Activated CD8-positive, alpha-beta memory T cell treated with anti-CD3 and anti-CD28 coated beads, Interleukin-2, amount 10 ng/mL, durations not matched to agents 7 days and 5 days (primary cell): Measurements from ENCODE around the gene NLRC5. TPM values are rescaled to one million over a fixed set of nuclear protein-coding genes. Genes with fewer than 3 reads are reported as not detected.
"Not testable (repeated sequence)": the region's sequence is repeated elsewhere in the genome, so short reads cannot be mapped to it uniquely, and the experiment has no call there.

Experiments
- ATAC-seq: fragments of 150-1000 bp; cut with Tn5 transposase; one replicate; pipeline ENCODE4 v1.10.0; 2021; ENCODE audit warnings: moderate library complexity
- CTCF ChIA-PET: fragments of 350-600 bp; sonication (Branson Sonifier 250); formaldehyde crosslinking; loops from one replicate; lab custom pipeline; 2021; ENCODE audit warnings: antibody characterized with exemption; lab: Charles Lee
- DNase-seq: peaks from one replicate; pipeline ENCODE4 v3.0.0-alpha.2; 2020
- H3K27ac Mint-ChIP-seq: one replicate; pipeline ENCODE4 v1.8.0; 2021; ENCODE audit warnings: mild to moderate bottlenecking, mixed read lengths
- H3K27me3 Mint-ChIP-seq: one replicate; pipeline ENCODE4 v1.8.0; 2021; ENCODE audit warnings: mixed read lengths
- H3K36me3 Mint-ChIP-seq: one replicate; pipeline ENCODE4 v1.8.0; 2021; ENCODE audit warnings: mild to moderate bottlenecking, mixed read lengths
- H3K4me1 Mint-ChIP-seq: one replicate; pipeline ENCODE4 v1.8.0; 2021; ENCODE audit warnings: mixed read lengths
- H3K4me3 Mint-ChIP-seq: one replicate; pipeline ENCODE4 v1.8.0; 2021; ENCODE audit warnings: mild to moderate bottlenecking, moderate library complexity, mixed read lengths
- H3K9me3 Mint-ChIP-seq: one replicate; pipeline ENCODE4 v1.8.0; 2022; ENCODE audit warnings: low read depth, mixed read lengths
- total RNA-seq, 2 experiments: library from RNA; stranded (reverse); gene quantifications; one replicate each; pipeline ENCODE4 v1.2.3, GENCODE V29; 2021

The NLRC5 gene
- total RNA-seq, 2 experiments from 2014 or later: 156 to 287 TPM

GRCh38 chr16:57091200-57091974 is 102.0 kb downstream of the NLRC5 start:
- CTCF ChIA-PET: interaction anchor here (0.6 to 3.6 kb wide), 8 partner anchors 8 to 141 kb away, joined by 3 to 27 read pairs (median 9); no protein-coding TSS in a partner anchor
- DNase-seq (no peak), ATAC-seq (no peak)
- no peak overlapping the region for H3K27ac Mint-ChIP-seq
- H3K27me3 Mint-ChIP-seq: peaks cover 43% of the 10 kb centered on the region
- no peaks in the 10 kb centered on the region for H3K9me3 Mint-ChIP-seq
- peak overlapping the region; percentile 4 for H3K4me3 Mint-ChIP-seq
- H3K36me3 Mint-ChIP-seq: no peaks in the 10 kb centered on the region
- H3K4me1 Mint-ChIP-seq: peaks cover 10% of the 10 kb centered on the region

DNA sequence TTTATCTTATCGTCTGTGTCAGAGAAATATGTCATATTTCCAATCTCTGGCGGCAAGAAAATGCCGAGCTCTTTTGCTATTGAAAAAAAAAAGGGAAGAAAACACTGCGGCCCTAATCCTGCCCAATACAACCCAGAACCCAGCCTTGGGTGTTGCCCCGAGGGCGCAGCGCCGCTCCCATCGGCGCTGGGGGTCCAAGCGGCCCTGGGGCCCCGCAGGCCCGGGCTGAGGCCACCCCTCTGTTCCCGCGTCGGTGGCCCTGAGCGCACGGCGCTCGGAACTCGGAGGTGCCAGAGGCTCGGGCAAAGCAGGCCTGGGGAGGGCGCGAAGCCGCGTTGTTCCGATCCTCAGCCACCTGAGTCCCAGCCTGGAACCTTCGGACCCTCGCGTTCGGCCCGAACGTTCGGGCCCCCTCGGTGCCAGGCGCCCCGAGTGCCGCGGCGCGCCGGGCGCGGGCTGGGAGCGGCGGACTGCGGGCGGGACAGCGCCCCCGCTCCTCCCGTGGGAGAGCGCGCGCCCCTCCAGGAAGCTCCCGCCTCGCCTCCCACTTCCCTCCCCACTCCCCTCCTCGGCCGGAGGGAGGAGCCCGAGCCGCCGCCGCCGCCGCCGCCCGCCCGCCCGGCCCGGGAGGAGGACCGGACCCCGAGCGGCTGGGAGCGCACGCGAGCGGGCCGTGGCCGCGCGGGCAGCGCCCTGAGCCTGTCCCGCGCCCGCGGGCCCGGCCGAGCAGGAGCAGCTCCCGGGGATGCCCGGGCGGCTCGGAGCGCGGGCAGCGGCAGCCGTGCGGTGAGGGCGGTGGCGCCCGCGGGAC is 102.8 kb downstream of the NLRC5 start, which contains the start of gene CPNE2:
Gene CPNE2 (plus strand): TSS at position 609 of the 811 bp plus-strand sequence. CDS start 18,160 bp downstream, outside the sequence.
- Mint-ChIP-seq H3K27ac (no peak within 1 kb of the TSS), H3K36me3 (no peaks in the 10 kb centered on the region), H3K4me1 (peaks cover 10% of the 10 kb centered on the region), H3K9me3 (no peaks in the 10 kb centered on the region), H3K4me3 (peak within 1 kb of the TSS; percentile 56), H3K27me3 (peaks cover 42% of the 10 kb centered on the region)
- ATAC-seq: peak; percentile 69
- CTCF ChIA-PET: interaction anchor here (0.6 to 3.6 kb wide), 41 partner anchors 8 to 325 kb away, joined by 3 to 27 read pairs (median 5); partner anchors contain the start of genes PSME3IP1 and RSPRY1
- peak; percentile 46 for DNase-seq

DNA sequence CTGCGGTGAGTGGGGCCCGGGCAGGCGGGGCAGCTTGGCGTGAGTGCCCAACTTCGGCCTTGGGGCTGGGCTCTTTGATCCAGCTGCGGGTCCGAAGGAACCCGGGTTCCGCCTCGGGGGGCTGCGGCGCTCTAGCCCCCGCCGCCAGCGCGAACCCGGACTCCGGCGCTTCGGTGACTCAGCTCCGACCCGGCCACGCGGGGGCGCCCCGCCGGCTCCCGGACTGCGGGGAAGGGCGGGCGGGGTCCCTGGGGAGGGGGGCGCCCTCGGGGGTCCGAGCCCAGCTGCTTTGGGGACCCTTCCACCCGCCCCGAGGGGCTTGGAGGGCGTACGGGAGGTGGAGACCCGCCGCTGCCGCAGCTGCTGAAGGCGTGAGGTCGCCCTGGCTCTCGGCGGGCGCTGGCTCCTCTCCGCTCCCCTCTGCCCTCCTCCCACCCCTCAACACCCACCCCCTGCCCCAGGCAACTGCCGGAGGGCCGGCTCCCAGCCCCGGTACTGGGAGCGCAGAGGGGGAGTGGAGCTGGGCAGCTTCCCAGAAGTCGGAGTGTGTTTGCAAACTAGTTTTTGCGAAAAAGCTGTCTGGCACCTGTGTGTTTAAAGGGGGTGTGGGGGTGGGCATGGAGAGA is 103.5 kb downstream of the NLRC5 start:
- Mint-ChIP-seq H3K36me3 (no peaks in the 10 kb centered on the region), H3K27me3 (peaks cover 42% of the 10 kb centered on the region), H3K27ac (no peak overlapping the region), H3K4me1 (peaks cover 10% of the 10 kb centered on the region), H3K9me3 (no peaks in the 10 kb centered on the region), H3K4me3 (peak overlapping the region; percentile 56)
- CTCF ChIA-PET: interaction anchor here (0.7 to 3.6 kb wide), 42 partner anchors 9 to 324 kb away, joined by 3 to 27 read pairs (median 4); partner anchors contain the start of genes PSME3IP1 and RSPRY1
- ATAC-seq (peak; percentile 69), DNase-seq (peak; percentile 50)

GRCh38 chr16:57093666-57094564 is 104.6 kb downstream of the NLRC5 start:
- no peak for ATAC-seq

DNA sequence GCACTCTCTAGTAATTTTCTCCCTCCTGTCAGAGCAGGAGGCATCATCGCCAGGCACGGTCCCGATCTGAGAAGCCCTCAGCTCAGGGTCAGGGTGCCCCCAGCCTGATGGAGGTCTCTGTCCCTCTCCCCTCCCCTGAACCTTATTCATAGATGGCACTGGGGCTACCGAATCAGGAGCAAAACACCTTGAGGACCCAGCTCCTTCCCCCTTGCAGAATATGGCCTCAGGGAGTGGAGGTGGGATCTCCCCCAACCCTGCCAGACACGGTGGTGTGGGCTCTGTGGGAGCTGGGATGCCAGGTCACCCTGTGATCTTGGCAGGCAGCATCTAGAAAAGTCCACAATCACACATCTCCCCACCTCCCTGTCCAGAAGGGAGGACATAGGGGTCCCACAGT is 105.6 kb downstream of the NLRC5 start:
- Mint-ChIP-seq H3K9me3 (no peaks in the 10 kb centered on the region), H3K36me3 (no peaks in the 10 kb centered on the region), H3K4me3 (no peak overlapping the region), H3K27ac (no peak overlapping the region), H3K27me3 (peaks cover 39% of the 10 kb centered on the region), H3K4me1 (peaks cover 19% of the 10 kb centered on the region)
- ATAC-seq: no peak
- CTCF ChIA-PET: interaction anchor here (1.4 to 3.6 kb wide), 4 partner anchors 11 to 73 kb away, joined by 3 to 27 read pairs (median 12); no protein-coding TSS in a partner anchor
- DNase-seq: no peak

More at GRCh38 chr16:57093666-57094564, 104.6 kb downstream of the NLRC5 start:
- H3K27ac Mint-ChIP-seq: no peak overlapping the region
- peaks cover 44% of the 10 kb centered on the region for H3K27me3 Mint-ChIP-seq
- H3K9me3 Mint-ChIP-seq: no peaks in the 10 kb centered on the region
- H3K4me3 Mint-ChIP-seq: peak overlapping the region; percentile 56
- DNase-seq: no peak
- CTCF ChIA-PET: interaction anchor here (0.6 to 3.6 kb wide), 29 partner anchors 8 to 206 kb away, joined by 3 to 27 read pairs (median 5); partner anchors contain the start of genes PSME3IP1 and RSPRY1
- H3K36me3 Mint-ChIP-seq: no peaks in the 10 kb centered on the region
- peaks cover 19% of the 10 kb centered on the region for H3K4me1 Mint-ChIP-seq

- Mint-ChIP-seq H3K4me3 (no peak overlapping the region), H3K36me3 (no peaks in the 10 kb centered on the region), H3K27ac (no peak overlapping the region), H3K9me3 (no peaks in the 10 kb centered on the region), H3K4me1 (peaks cover 19% of the 10 kb centered on the region), H3K27me3 (peaks cover 32% of the 10 kb centered on the region)
- no peak for DNase-seq
- no peak for ATAC-seq
- CTCF ChIA-PET: interaction anchor here (0.5 to 2.9 kb wide), 5 partner anchors 10 to 71 kb away, joined by 3 to 20 read pairs (median 3); no protein-coding TSS in a partner anchor
Observed at GRCh38 chr16:57096192-57096591, 106.8 kb downstream of the NLRC5 start.

- CTCF ChIA-PET: interaction anchor here (0.5 to 2.9 kb wide), 3 partner anchors 10 to 65 kb away, joined by 3 to 20 read pairs (median 4); no protein-coding TSS in a partner anchor
- ATAC-seq: no peak
Observed at GRCh38 chr16:57096793-57097192, 107.4 kb downstream of the NLRC5 start.

GRCh38 chr16:57098188-57098841 is 109.0 kb downstream of the NLRC5 start:
- Mint-ChIP-seq H3K9me3 (no peaks in the 10 kb centered on the region), H3K4me1 (peaks cover 16% of the 10 kb centered on the region), H3K27ac (no peak overlapping the region), H3K36me3 (no peaks in the 10 kb centered on the region), H3K27me3 (peaks cover 25% of the 10 kb centered on the region), H3K4me3 (no peak overlapping the region)
- CTCF ChIA-PET: interaction anchor here (0.6 to 2.9 kb wide), 4 partner anchors 14 to 134 kb away, joined by 3 to 20 read pairs (median 4); no protein-coding TSS in a partner anchor
- DNase-seq: no peak
- no peak for ATAC-seq

More at GRCh38 chr16:57096793-57097192, 107.4 kb downstream of the NLRC5 start:
- Mint-ChIP-seq H3K27ac (no peak overlapping the region), H3K9me3 (no peaks in the 10 kb centered on the region), H3K27me3 (peaks cover 28% of the 10 kb centered on the region), H3K4me3 (no peak overlapping the region), H3K4me1 (peaks cover 16% of the 10 kb centered on the region), H3K36me3 (no peaks in the 10 kb centered on the region)
- DNase-seq: no peak

DNA sequence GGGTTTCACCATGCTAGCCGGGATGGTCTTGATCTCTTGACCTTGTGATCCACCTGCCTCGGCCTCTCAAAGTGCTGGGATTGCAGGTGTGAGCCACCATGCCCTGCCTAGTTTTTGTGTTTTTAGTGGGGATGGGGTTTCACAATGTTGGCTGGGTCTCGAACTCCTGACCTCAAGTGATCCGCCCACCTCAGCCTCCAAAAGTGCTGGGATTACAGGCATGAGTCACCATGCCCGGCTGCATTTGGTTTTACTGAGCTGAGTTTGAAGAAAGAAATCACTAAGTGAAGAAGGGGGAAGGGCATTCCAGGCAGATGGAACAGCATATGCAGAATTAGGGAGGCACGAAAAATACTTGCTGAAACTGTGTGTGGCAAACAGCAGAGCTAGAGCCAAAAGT is 110.6 kb downstream of the NLRC5 start:
- CTCF ChIA-PET: interaction anchor here (2.0 to 3.8 kb wide), 2 partner anchors 8 to 16 kb away, joined by 6 to 17 read pairs; partner anchors contain the start of gene CPNE2
- DNase-seq, H3K9me3 Mint-ChIP-seq, H3K4me3 Mint-ChIP-seq, ATAC-seq, H3K27ac Mint-ChIP-seq, H3K36me3 Mint-ChIP-seq: not testable (repeated sequence)
- H3K4me1 Mint-ChIP-seq: peaks cover 20% of the 10 kb centered on the region
- peaks cover 15% of the 10 kb centered on the region for H3K27me3 Mint-ChIP-seq

- DNase-seq: no peak
- CTCF ChIA-PET: interaction anchor here (2.0 to 3.8 kb wide), 3 partner anchors 8 to 27 kb away, joined by 6 to 17 read pairs (median 8); partner anchors contain the start of gene CPNE2
- ATAC-seq: no peak
- no peak overlapping the region for H3K4me3 Mint-ChIP-seq
- no peak overlapping the region for H3K27ac Mint-ChIP-seq
- H3K27me3 Mint-ChIP-seq: peaks cover 15% of the 10 kb centered on the region
- no peaks in the 10 kb centered on the region for H3K9me3 Mint-ChIP-seq
- H3K4me1 Mint-ChIP-seq: peaks cover 23% of the 10 kb centered on the region
- no peaks in the 10 kb centered on the region for H3K36me3 Mint-ChIP-seq
Observed at GRCh38 chr16:57100445-57100844, 111.1 kb downstream of the NLRC5 start.
